OCI-LY1 (cell line): Measurements from ENCODE around the gene ACKR3.

Source experiments
- H2AFZ ChIP-seq: fragments of 200-600 bp; sonication (generic), shearing (Covaris generic); 2 replicates; pipeline ENCODE4 v1.6.0; 2014; ENCODE audit warnings: antibody characterized with exemption, mild to moderate bottlenecking, low read length
- H3F3A ChIP-seq: fragments of 200-600 bp; sonication (generic), shearing (Covaris generic); 2 replicates; pipeline ENCODE4 v1.6.0; 2014; ENCODE audit warnings: mild to moderate bottlenecking, antibody characterized with exemption, low read length, moderate library complexity; ENCODE audit not compliant: insufficient read depth
- H3K27ac ChIP-seq: fragments of 200-600 bp; sonication (generic); 2 replicates; pipeline ENCODE4 v1.5.1; 2014; ENCODE audit warnings: low read length, mixed run types, mild to moderate bottlenecking, low read depth; ENCODE audit not compliant: poor library complexity, severe bottlenecking
- H3K27me3 ChIP-seq: fragments of 200-600 bp; sonication (generic); 2 replicates; pipeline ENCODE4 v1.6.0; 2014; ENCODE audit warnings: antibody characterized with exemption, mild to moderate bottlenecking, low read length, moderate library complexity; ENCODE audit not compliant: insufficient read depth
- H3K36me3 ChIP-seq: fragments of 200-600 bp; sonication (generic); 2 replicates; pipeline ENCODE4 v1.6.1; 2014; ENCODE audit warnings: mild to moderate bottlenecking, antibody characterized with exemption, low read length, moderate library complexity, mixed read lengths; ENCODE audit not compliant: insufficient read depth
- H3K4me1 ChIP-seq: fragments of 200-600 bp; sonication (generic); 2 replicates; pipeline ENCODE4 v1.5.1; 2014; ENCODE audit warnings: mild to moderate bottlenecking, low read length, moderate library complexity; ENCODE audit not compliant: insufficient read depth, severe bottlenecking
- H3K4me2 ChIP-seq: fragments of 200-600 bp; sonication (generic), shearing (Covaris generic); 2 replicates; pipeline ENCODE4 v1.6.1; 2014; ENCODE audit warnings: low read length
- H3K4me3 ChIP-seq: fragments of 200-600 bp; sonication (generic); 2 replicates; pipeline ENCODE4 v1.5.1; 2014; ENCODE audit warnings: low read length, low read depth, mild to moderate bottlenecking, mixed read lengths; ENCODE audit not compliant: poor library complexity, severe bottlenecking
- H3K79me2 ChIP-seq: fragments of 200-600 bp; shearing (Covaris generic); 2 replicates; pipeline ENCODE4 v1.6.1; 2016; ENCODE audit warnings: mixed run types, low read length, mixed read lengths; ENCODE audit not compliant: insufficient read depth
- H3K9ac ChIP-seq: fragments of 200-600 bp; sonication (generic), shearing (Covaris generic); 2 replicates; pipeline ENCODE4 v1.6.1; 2014; ENCODE audit warnings: mild to moderate bottlenecking, low read length, mixed read lengths
- H3K9me2 ChIP-seq: fragments of 200-600 bp; sonication (generic), shearing (Covaris generic); 2 replicates; pipeline ENCODE4 v1.6.1; 2014; ENCODE audit warnings: low read depth, mild to moderate bottlenecking, low read length, mixed read lengths
- H3K9me3 ChIP-seq: fragments of 200-600 bp; shearing (Covaris generic); 2 replicates; pipeline ENCODE4 v1.6.1; 2014; ENCODE audit warnings: low read length, mixed read lengths
- H4K20me1 ChIP-seq: fragments of 200-600 bp; sonication (generic), shearing (Covaris generic); 2 replicates; pipeline ENCODE4 v1.6.0; 2016; ENCODE audit warnings: mild to moderate bottlenecking, low read length; ENCODE audit not compliant: insufficient read depth
- CTCF ChIP-seq: fragments of 200-600 bp; sonication (generic), shearing (Covaris generic); IDR thresholded peaks from 2 replicates; pipeline ENCODE4 v1.5.1; 2017; ENCODE audit warnings: mild to moderate bottlenecking, antibody characterized with exemption, low read length, moderate library complexity, mixed read lengths
- EZH2 ChIP-seq: fragments of 200-600 bp; sonication (generic), shearing (Covaris generic); IDR thresholded peaks from 2 replicates; pipeline ENCODE4 v1.8.0; 2017; ENCODE audit warnings: borderline replicate concordance, mixed run types, mild to moderate bottlenecking, antibody characterized with exemption, low read length, moderate library complexity, mixed read lengths

Gene ACKR3

GRCh38 chr2:236557306-236558030, 12.2 kb upstream of the ACKR3 start:
- H3K27me3 ChIP-seq: peaks cover 9% of the 10 kb centered on the region; the same call in 1 of the 2 replicates
- no peak overlapping the region for H3K9ac ChIP-seq
- no peaks in the 10 kb centered on the region for H3F3A ChIP-seq
- no peak for TF ChIP-seq CTCF
- TF ChIP-seq EZH2: no peak
- no peak overlapping the region for H2AFZ ChIP-seq
- H3K27ac ChIP-seq: no peak overlapping the region
- H3K4me3 ChIP-seq: no peak overlapping the region
- H4K20me1 ChIP-seq: no peaks in the 10 kb centered on the region
- H3K79me2 ChIP-seq: no peaks in the 10 kb centered on the region
- no peaks in the 10 kb centered on the region for H3K4me1 ChIP-seq
- no peaks in the 10 kb centered on the region for H3K36me3 ChIP-seq
- no peaks in the 10 kb centered on the region for H3K9me3 ChIP-seq
- H3K4me2 ChIP-seq: no peak overlapping the region
- H3K9me2 ChIP-seq: no peaks in the 10 kb centered on the region

GRCh38 chr2:236558036-236558435, 11.6 kb upstream of the ACKR3 start:
- no peaks in the 10 kb centered on the region for H3K79me2 ChIP-seq
- no peak overlapping the region for H2AFZ ChIP-seq
- no peak overlapping the region for H3K9ac ChIP-seq
- H3K9me3 ChIP-seq: no peaks in the 10 kb centered on the region
- H3K27ac ChIP-seq: no peak overlapping the region
- H3K4me2 ChIP-seq: no peak overlapping the region
- H3K36me3 ChIP-seq: no peaks in the 10 kb centered on the region
- H3K4me3 ChIP-seq: no peak overlapping the region
- no peaks in the 10 kb centered on the region for H3K9me2 ChIP-seq
- TF ChIP-seq CTCF (no peak), EZH2 (no peak)
- H3F3A ChIP-seq: no peaks in the 10 kb centered on the region
- H4K20me1 ChIP-seq: no peaks in the 10 kb centered on the region
- H3K4me1 ChIP-seq: no peaks in the 10 kb centered on the region
- peaks cover 9% of the 10 kb centered on the region; the same call in 1 of the 2 replicates for H3K27me3 ChIP-seq

- no peak overlapping the region for H3K4me2 ChIP-seq
- H3K27me3 ChIP-seq: peaks cover 8% of the 10 kb centered on the region; the same call in 1 of the 2 replicates
- no peak overlapping the region for H3K9ac ChIP-seq
- no peak overlapping the region for H3K4me3 ChIP-seq
- no peaks in the 10 kb centered on the region for H3K36me3 ChIP-seq
- H3K79me2 ChIP-seq: no peaks in the 10 kb centered on the region
- H3K9me3 ChIP-seq: no peaks in the 10 kb centered on the region
- no peaks in the 10 kb centered on the region for H4K20me1 ChIP-seq
- H3F3A ChIP-seq: no peaks in the 10 kb centered on the region
- H3K4me1 ChIP-seq: no peaks in the 10 kb centered on the region
- no peak overlapping the region for H2AFZ ChIP-seq
- TF ChIP-seq CTCF: no peak
- no peak for TF ChIP-seq EZH2
- no peaks in the 10 kb centered on the region for H3K9me2 ChIP-seq
- H3K27ac ChIP-seq: no peak overlapping the region
Observed at GRCh38 chr2:236558993-236559978, 10.3 kb upstream of the ACKR3 start.
